Lower leg skin (tissue), 4 donors: ENCODE measurements around the gene LSM3. TPM values are rescaled to one million over a fixed set of nuclear protein-coding genes. Genes with fewer than 3 reads are reported as not detected.

Source experiments
- DNase-seq, 2 donors: peaks; one replicate each; pipeline ENCODE4 v3.0.0-alpha.2; 2019; ENCODE audit warnings: low spot score in 2 of 2
- H3K4me3 ChIP-seq: fragments of 200-600 bp; sonication (generic); 2 replicates; pipeline ENCODE4 v1.5.1; 2017; ENCODE audit warnings: mild to moderate bottlenecking, low read depth; ENCODE audit not compliant: poor library complexity, severe bottlenecking
- POLR2A ChIP-seq, 2 donors: fragments of 450-650 bp; IDR thresholded peaks; one replicate each; pipeline ENCODE4 v1.6.1; 2016 to 2017; ENCODE audit warnings: antibody characterized with exemption in 2 of 2, mild to moderate bottlenecking in 1 of 2, moderate library complexity in 1 of 2
- WGBS, 2 donors: methylation state at CpG; one replicate each; pipeline ENCODE4 v1.1.5; 2018; 5-methylcytosine and 5-hydroxymethylcytosine counted together
- intact Hi-C: fragments of 100-400 bp; cut with DNase I; formaldehyde crosslinking; loops from one replicate; pipeline ENCODE4 v1.15.0; 2023; ENCODE audit warnings: low total_unique reads
- total RNA-seq, 4 donors: library from RNA; depleted of rRNA; stranded (reverse); fragments of >200 nt; gene quantifications; one replicate each; pipeline ENCODE4 v1.1.0, GENCODE V29; 2016
- TF ChIP-seq, protein P1 (sequence below), 3 donors: fragments of 450-650 bp; IDR thresholded peaks; one replicate each; pipeline ENCODE4 v1.5.1; 2016; ENCODE audit warnings: antibody characterized with exemption in 3 of 3, mild to moderate bottlenecking in 3 of 3, moderate library complexity in 2 of 3

The LSM3 gene
- total RNA-seq, 4 donors from 2014 or later = 7.6 to 11.4 (median 8.2) TPM

- WGBS, 2 donors = 60 to 68% methylated on average over 4 of the region's 4 CpGs
- no peak overlapping the region for H3K4me3 ChIP-seq
Observed at GRCh38 chr3:14152963-14153355, 25.7 kb upstream of the LSM3 start.

GRCh38 chr3:14153663-14154062, 25.0 kb upstream of the LSM3 start:
- intact Hi-C loops = no loop called here
- TF ChIP-seq POLR2A (IDR thresholded peaks at IDR 0.05) = no peak
- TF ChIP-seq, protein P1, sequence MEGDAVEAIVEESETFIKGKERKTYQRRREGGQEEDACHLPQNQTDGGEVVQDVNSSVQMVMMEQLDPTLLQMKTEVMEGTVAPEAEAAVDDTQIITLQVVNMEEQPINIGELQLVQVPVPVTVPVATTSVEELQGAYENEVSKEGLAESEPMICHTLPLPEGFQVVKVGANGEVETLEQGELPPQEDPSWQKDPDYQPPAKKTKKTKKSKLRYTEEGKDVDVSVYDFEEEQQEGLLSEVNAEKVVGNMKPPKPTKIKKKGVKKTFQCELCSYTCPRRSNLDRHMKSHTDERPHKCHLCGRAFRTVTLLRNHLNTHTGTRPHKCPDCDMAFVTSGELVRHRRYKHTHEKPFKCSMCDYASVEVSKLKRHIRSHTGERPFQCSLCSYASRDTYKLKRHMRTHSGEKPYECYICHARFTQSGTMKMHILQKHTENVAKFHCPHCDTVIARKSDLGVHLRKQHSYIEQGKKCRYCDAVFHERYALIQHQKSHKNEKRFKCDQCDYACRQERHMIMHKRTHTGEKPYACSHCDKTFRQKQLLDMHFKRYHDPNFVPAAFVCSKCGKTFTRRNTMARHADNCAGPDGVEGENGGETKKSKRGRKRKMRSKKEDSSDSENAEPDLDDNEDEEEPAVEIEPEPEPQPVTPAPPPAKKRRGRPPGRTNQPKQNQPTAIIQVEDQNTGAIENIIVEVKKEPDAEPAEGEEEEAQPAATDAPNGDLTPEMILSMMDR (IDR thresholded peaks at IDR 0.05) = no peak
- no peak for DNase-seq
- H3K4me3 ChIP-seq = no peak overlapping the region
- WGBS, 2 donors = 87 to 97% methylated on average over 5 to 6 of the region's 6 CpGs

More at GRCh38 chr3:14152963-14153355, 25.7 kb upstream of the LSM3 start:
- intact Hi-C loops = no loop called here
- no peak for DNase-seq
- no peak for TF ChIP-seq POLR2A (IDR thresholded peaks at IDR 0.05)
- TF ChIP-seq, protein P1 (IDR thresholded peaks at IDR 0.05) = no peak

DNA sequence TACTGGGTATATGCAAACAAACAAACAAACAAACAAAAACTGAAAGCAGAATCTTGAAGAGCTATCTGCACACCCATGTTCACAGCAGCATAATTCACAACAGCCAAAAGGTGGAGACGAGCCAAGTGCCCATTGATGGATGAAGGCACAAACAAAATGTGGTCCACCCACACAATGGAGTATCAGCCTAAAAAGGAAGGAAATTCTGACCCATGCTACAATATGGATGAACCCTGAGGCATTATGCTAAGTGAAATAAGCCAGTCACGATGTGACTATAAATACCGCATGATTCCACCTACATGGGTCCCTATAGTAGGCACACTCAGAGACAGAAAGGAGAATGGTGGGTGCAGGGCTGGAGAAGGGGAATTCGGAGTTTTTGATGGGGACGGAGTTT, 24.3 kb upstream of the LSM3 start:
- WGBS, 2 donors = 85 to 88% methylated on average over 5 of the region's 5 CpGs
- TF ChIP-seq, protein P1 (IDR thresholded peaks at IDR 0.05) = no peak
- TF ChIP-seq POLR2A (IDR thresholded peaks at IDR 0.05) = no peak
- intact Hi-C loops = no loop called here
- peak in 1 of 2 donors; percentile 40 for DNase-seq
- H3K4me3 ChIP-seq = no peak overlapping the region

DNA sequence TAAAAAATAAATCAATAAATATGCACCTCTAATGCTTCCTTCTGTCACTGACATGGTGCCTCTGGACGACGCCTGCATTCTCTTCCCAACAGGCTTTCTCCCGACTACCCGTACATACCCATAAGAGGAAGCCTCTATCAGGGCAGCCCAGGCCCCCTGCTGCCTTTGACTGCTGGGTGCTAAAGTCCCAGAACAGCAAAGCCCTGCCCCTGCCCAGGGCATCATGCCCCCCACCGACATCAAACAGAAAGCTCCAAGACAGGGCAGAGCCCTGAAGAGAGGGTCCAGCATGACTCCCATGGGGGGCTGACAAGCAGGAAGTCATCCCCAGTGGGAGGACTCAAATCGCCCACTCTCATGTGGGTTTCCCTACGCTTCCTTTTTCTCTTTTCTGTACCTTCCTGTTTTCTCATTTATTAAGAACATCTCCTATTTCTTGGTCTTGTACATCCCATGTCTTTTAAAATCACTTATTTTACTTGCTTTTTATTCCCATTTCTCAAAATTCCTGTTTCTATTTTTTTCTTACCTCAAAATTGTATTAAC, 23.6 kb upstream of the LSM3 start:
- DNase-seq = no peak
- 93 to 99% methylated on average over 6 to 7 of the region's 7 CpGs for WGBS, 2 donors
- no peak overlapping the region for H3K4me3 ChIP-seq
- intact Hi-C loops = no loop called here
- TF ChIP-seq, protein P1 (IDR thresholded peaks at IDR 0.05) = no peak
- no peak for TF ChIP-seq POLR2A (IDR thresholded peaks at IDR 0.05)

DNA sequence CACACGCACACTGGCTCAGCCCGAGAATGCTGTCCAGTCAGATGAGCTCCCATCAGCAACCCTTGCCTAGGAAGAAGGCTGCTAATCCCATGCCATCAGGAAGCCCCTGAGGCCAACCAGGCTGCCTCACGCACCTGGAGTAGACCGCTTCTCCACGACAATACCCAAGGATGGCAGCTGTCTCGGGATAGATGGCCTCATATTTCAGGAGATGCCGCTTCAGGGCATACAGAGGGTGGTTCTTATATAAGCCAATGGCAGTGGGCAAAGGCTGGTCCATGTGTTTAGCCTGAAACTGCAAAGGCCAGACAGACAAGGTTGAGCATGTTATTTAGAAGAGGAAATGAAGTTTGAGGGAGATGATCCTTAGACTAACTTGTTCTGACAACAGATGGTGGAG, 22.4 kb upstream of the LSM3 start:
- WGBS, 2 donors = 68 to 73% methylated on average over 7 of the region's 7 CpGs
- no peak for DNase-seq
- H3K4me3 ChIP-seq = no peak overlapping the region
- TF ChIP-seq, protein P1 (IDR thresholded peaks at IDR 0.05) = no peak
- no peak for TF ChIP-seq POLR2A (IDR thresholded peaks at IDR 0.05)
- intact Hi-C loops = no loop called here
